HG03442 (cell line): Measurements from ENCODE around the gene ETNK2.
"Not testable (repeated sequence)": the region's sequence is repeated elsewhere in the genome, so short reads cannot be mapped to it uniquely, and the experiment has no call there.

ENCODE experiments used
- ATAC-seq: cut with Tn5 transposase; IDR thresholded peaks from one replicate; pipeline ENCODE4 v1.9.1; 2021; ENCODE audit warnings: mild to moderate bottlenecking, moderate library complexity; ENCODE audit not compliant: unreplicated experiment

ETNK2 gene

GRCh38 chr1:204104331-204105130, 47.3 kb downstream of the ETNK2 start:
- no peak for ATAC-seq

GRCh38 chr1:204103431-204103741, 48.5 kb downstream of the ETNK2 start:
- no peak for ATAC-seq

- no peak for ATAC-seq
These were observed 49.0 kb downstream of the ETNK2 start for GRCh38 chr1:204102739-204103430.

- no peak for ATAC-seq
These were observed 49.7 kb downstream of the ETNK2 start for GRCh38 chr1:204102029-204102611.

- not testable (repeated sequence) for ATAC-seq
These were observed 52.1 kb downstream of the ETNK2 start for GRCh38 chr1:204099754-204100153.

GRCh38 chr1:204098683-204099082, 53.2 kb downstream of the ETNK2 start:
- no peak for ATAC-seq

GRCh38 chr1:204096931-204097330, 54.9 kb downstream of the ETNK2 start:
- ATAC-seq: no peak

GRCh38 chr1:204094856-204095634, 56.8 kb downstream of the ETNK2 start:
- no peak for ATAC-seq

- ATAC-seq: no peak
These were observed 57.5 kb downstream of the ETNK2 start for GRCh38 chr1:204094313-204094729.

- ATAC-seq: no peak
These were observed 58.1 kb downstream of the ETNK2 start for GRCh38 chr1:204093781-204094180.

GRCh38 chr1:204093421-204093717, 58.5 kb downstream of the ETNK2 start:
- ATAC-seq: no peak

GRCh38 chr1:204092632-204093420, 59.0 kb downstream of the ETNK2 start:
- no peak for ATAC-seq

- ATAC-seq: no peak
These were observed 60.0 kb downstream of the ETNK2 start for GRCh38 chr1:204091787-204092312.

- ATAC-seq: no peak
These were observed 60.8 kb downstream of the ETNK2 start for GRCh38 chr1:204091066-204091465.

- ATAC-seq: not testable (repeated sequence)
These were observed 61.7 kb downstream of the ETNK2 start for GRCh38 chr1:204090132-204090531.

- ATAC-seq: no peak
These were observed 62.6 kb downstream of the ETNK2 start for GRCh38 chr1:204089044-204089751.

- ATAC-seq: no peak
These were observed 63.2 kb downstream of the ETNK2 start for GRCh38 chr1:204088596-204088995.

- ATAC-seq: no peak
These were observed 63.8 kb downstream of the ETNK2 start for GRCh38 chr1:204087893-204088528.

GRCh38 chr1:204087181-204087892, 64.5 kb downstream of the ETNK2 start:
- ATAC-seq: no peak
